Measurements from ENCODE around the gene CHMP2A.
"Not testable (repeated sequence)": the region's sequence is repeated elsewhere in the genome, so short reads cannot be mapped to it uniquely, and the experiment has no call there.

Gene CHMP2A

GRCh38 chr19:58510084-58510862 lies 44.6 kb downstream of the CHMP2A start:
- no peak for DNase-seq

GRCh38 chr19:58509731-58510083 lies 45.2 kb downstream of the CHMP2A start:
- no peak for DNase-seq

GRCh38 chr19:58507602-58508223 lies 47.2 kb downstream of the CHMP2A start:
- not testable (repeated sequence) for DNase-seq
